Stomach (tissue), 9 donors: Measurements from ENCODE around the gene TPRG1. TPM values are rescaled to one million over a fixed set of nuclear protein-coding genes. Genes with fewer than 3 reads are reported as not detected.

Experiments
- DNase-seq, 2 donors: peaks; one replicate each; pipeline versions ENCODE4 v3.0.0 to v3.0.0-alpha.2; 2013 to 2019
- H3K27ac ChIP-seq, 5 donors: fragments of 200-600 bp in 4 of 5; sonication (generic) in 4 of 5; one replicate each; pipeline ENCODE4 v1.5.1; 2013 to 2019; ENCODE audit warnings: mild to moderate bottlenecking in 1 of 5, moderate library complexity in 1 of 5
- H3K27me3 ChIP-seq, 3 donors: fragments of 200-600 bp; sonication (generic); one replicate each; pipeline ENCODE4 v1.5.1; 2017 to 2019; ENCODE audit warnings: mixed run types in 1 of 3
- H3K36me3 ChIP-seq, 4 donors: fragments of 200-600 bp; sonication (generic); 1 replicate in 3 of 4; 2 replicates in 1 of 4; pipeline ENCODE4 v1.5.1; 2016 to 2019
- H3K4me1 ChIP-seq, 4 donors: fragments of 200-600 bp; sonication (generic); one replicate each; pipeline ENCODE4 v1.5.1; 2016 to 2019
- H3K4me3 ChIP-seq, 4 donors: fragments of 200-600 bp; sonication (generic) in 3 of 4; one replicate each; pipeline ENCODE4 v1.5.1; 2016 to 2019; ENCODE audit warnings: mild to moderate bottlenecking in 1 of 4
- H3K9me3 ChIP-seq, 4 donors: fragments of 200-600 bp; sonication (generic); one replicate each; pipeline ENCODE4 v1.5.1; 2016 to 2019
- EP300 ChIP-seq: sonication (generic); formaldehyde crosslinking; IDR thresholded peaks from one replicate; pipeline ENCODE4 v1.6.1; 2017; ENCODE audit warnings: antibody characterized with exemption
- POLR2A ChIP-seq, 4 donors: fragments of 450-650 bp; IDR thresholded peaks; one replicate each; pipeline ENCODE4 v1.6.1; 2016; ENCODE audit warnings: antibody characterized with exemption in 4 of 4, control low read depth in 2 of 4, mild to moderate bottlenecking in 1 of 4, moderate library complexity in 1 of 4
- POLR2AphosphoS5 ChIP-seq, 3 donors: sonication (generic); formaldehyde crosslinking; IDR thresholded peaks; one replicate each; pipeline ENCODE4 v1.6.1; 2016; ENCODE audit warnings: antibody characterized with exemption in 3 of 3
- WGBS, 5 donors: extraction: QIAGEN DNeasy Blood & Tissue Kit in 3 of 5; methylation state at CpG; one replicate each; pipeline versions ENCODE4 v1.1.5 to v1.1.7; 2013 to 2018; 5-methylcytosine and 5-hydroxymethylcytosine counted together
- intact Hi-C: fragments of 100-400 bp; cut with DNase I; formaldehyde crosslinking; loops from one replicate; pipeline ENCODE4 v1.15.1; 2023; ENCODE audit warnings: low total_unique reads
- polyA plus RNA-seq, 3 donors: library from polyadenylated mRNA; stranded (reverse); fragments of 200-250 nt; gene quantifications; one replicate each; pipeline ENCODE4 v1.2.3, GENCODE V29; 2013
- total RNA-seq, 5 donors: library from RNA; depleted of rRNA; stranded (reverse); fragments of >200 nt; gene quantifications; one replicate each; pipeline versions ENCODE4 v1.1.0 to v1.2.3, GENCODE V29; 2014 to 2016
- TF ChIP-seq, protein P1 (sequence below), 7 experiments: fragments of 450-650 bp in 4 of 7; fragments of 200-600 bp in 3 of 7; sonication (generic) in 3 of 7; IDR thresholded peaks; one replicate each; pipeline ENCODE4 v1.5.1; 2016 to 2019; ENCODE audit warnings: antibody characterized with exemption in 7 of 7, control low read depth in 2 of 7, mild to moderate bottlenecking in 1 of 7
- donor health status: healthy with polysubstance abuse.
- donor health status: Bipolar disorder and iron deficiency.
- donor health status: healthy.

The TPRG1 gene
- total and polyA plus RNA-seq, 8 donors, result 1.2 to 20.9 (median 3.7) TPM

DNA sequence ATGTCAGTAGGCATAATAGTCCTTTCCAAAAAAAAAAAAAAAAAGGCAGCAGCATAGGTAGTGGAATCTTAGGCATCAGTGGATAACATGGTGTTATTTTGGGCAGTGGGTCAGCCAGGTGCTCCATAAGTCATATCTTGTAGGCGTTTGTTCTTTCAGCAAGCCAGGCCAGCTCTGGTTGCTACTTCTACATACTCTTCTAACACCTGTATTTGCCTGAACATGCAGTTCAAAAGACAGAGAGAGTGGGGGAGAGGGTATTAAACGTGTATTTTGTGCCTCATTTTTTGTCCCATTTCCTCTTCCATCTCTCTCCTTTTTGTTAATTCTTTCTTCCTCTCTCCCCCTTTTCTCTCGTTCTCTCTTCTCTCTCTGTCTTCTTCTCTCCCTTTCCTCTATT lies 110.4 kb downstream of the TPRG1 start:
- TF ChIP-seq POLR2AphosphoS5 (IDR thresholded peaks at IDR 0.05), result no peak
- TF ChIP-seq, protein P1, sequence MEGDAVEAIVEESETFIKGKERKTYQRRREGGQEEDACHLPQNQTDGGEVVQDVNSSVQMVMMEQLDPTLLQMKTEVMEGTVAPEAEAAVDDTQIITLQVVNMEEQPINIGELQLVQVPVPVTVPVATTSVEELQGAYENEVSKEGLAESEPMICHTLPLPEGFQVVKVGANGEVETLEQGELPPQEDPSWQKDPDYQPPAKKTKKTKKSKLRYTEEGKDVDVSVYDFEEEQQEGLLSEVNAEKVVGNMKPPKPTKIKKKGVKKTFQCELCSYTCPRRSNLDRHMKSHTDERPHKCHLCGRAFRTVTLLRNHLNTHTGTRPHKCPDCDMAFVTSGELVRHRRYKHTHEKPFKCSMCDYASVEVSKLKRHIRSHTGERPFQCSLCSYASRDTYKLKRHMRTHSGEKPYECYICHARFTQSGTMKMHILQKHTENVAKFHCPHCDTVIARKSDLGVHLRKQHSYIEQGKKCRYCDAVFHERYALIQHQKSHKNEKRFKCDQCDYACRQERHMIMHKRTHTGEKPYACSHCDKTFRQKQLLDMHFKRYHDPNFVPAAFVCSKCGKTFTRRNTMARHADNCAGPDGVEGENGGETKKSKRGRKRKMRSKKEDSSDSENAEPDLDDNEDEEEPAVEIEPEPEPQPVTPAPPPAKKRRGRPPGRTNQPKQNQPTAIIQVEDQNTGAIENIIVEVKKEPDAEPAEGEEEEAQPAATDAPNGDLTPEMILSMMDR (IDR thresholded peaks at IDR 0.05), result no peak
- no peaks in the 10 kb centered on the region for H3K9me3 ChIP-seq
- 72 to 77% (median 74%) methylated on average over 3 of the region's 3 CpGs for WGBS, 5 donors
- H3K36me3 ChIP-seq, result no peaks in the 10 kb centered on the region
- intact Hi-C loops, result no loop called here
- DNase-seq, result no peak
- H3K4me3 ChIP-seq, result no peak overlapping the region
- H3K27ac ChIP-seq, result no peak overlapping the region
- H3K4me1 ChIP-seq, result peaks cover 0 to under 1% (median 0%) of the 10 kb centered on the region in 4 donors
- H3K27me3 ChIP-seq, result no peaks in the 10 kb centered on the region

DNA sequence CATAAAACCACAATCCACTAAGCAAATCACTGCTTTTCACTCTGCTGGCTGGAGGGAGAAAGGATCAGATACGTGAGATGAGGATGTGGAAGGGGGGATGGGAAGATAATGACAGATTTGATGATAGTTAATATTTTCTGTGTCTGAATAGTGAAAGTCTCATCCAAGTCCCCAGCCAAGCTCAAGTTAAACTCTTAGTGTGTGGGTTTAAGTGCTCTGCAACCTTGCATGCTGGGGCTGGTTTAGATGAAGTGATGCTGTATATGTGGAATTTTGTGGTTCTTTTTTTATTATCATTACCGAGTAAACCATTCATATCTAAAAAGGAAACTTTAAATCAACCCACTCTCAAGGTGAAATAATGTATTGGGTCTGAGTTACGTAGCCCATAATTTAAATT lies 111.0 kb downstream of the TPRG1 start:
- no peaks in the 10 kb centered on the region for H3K27me3 ChIP-seq
- no peak overlapping the region for H3K27ac ChIP-seq
- intact Hi-C loops, result no loop called here
- no peak for TF ChIP-seq EP300
- TF ChIP-seq POLR2A (IDR thresholded peaks at IDR 0.05), result no peak
- TF ChIP-seq POLR2AphosphoS5 (IDR thresholded peaks at IDR 0.05), result no peak
- TF ChIP-seq, protein P1 (IDR thresholded peaks at IDR 0.05), result no peak
- DNase-seq, result no peak
- no peaks in the 10 kb centered on the region for H3K4me1 ChIP-seq
- no peak overlapping the region for H3K4me3 ChIP-seq
- H3K36me3 ChIP-seq, result no peaks in the 10 kb centered on the region
- H3K9me3 ChIP-seq, result no peaks in the 10 kb centered on the region
- 57 to 83% (median 81%) methylated on average over 3 of the region's 3 CpGs for WGBS, 5 donors

DNA sequence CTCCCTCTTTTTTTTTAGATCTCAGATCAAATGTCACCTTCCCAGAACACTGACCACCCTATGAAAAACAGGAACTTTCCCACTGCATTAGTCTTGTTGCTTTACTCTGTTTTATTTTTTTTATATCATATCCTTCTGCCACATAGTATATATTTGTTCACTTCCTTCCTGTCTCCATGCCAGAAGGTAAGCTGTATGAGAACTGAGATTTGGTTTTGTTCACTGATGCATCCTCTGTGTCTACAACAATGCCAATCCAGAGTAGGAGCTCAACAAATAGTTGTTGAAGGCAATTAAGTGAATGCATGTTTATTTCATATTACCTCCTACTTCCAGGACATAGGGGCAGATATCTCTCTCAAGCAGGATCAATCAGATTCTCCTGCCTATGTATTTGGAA lies 114.4 kb downstream of the TPRG1 start:
- no peak for DNase-seq
- Histone ChIP-seq H3K27me3 (no peaks in the 10 kb centered on the region), H3K4me3 (no peak overlapping the region), H3K27ac (no peak overlapping the region), H3K36me3 (no peaks in the 10 kb centered on the region), H3K4me1 (no peaks in the 10 kb centered on the region), H3K9me3 (no peaks in the 10 kb centered on the region)
- no peak for TF ChIP-seq POLR2A (IDR thresholded peaks at IDR 0.05)
- TF ChIP-seq EP300, result no peak
- TF ChIP-seq POLR2AphosphoS5 (IDR thresholded peaks at IDR 0.05), result no peak
- TF ChIP-seq, protein P1 (IDR thresholded peaks at IDR 0.05), result no peak
- intact Hi-C loops, result no loop called here

DNA sequence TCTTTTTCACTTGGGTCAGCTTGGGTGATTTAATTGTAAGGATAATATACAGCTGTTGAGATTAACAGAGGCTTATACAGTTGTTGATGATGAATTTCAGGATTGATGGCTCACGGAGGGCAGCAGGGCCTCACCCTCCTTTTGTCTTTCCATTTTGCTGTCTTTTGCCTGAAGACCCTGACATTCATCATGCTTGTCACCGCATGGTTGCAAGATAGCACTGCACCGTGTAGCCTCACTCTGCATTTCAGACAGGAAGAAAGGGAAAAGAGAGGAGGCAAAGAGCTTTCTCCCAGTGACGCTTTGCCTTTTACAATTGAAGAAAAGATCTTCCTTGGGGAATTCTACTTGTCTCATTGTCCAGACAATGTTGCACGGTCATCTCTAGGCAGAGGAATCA lies 115.1 kb downstream of the TPRG1 start:
- H3K36me3 ChIP-seq, result no peaks in the 10 kb centered on the region
- no peaks in the 10 kb centered on the region for H3K27me3 ChIP-seq
- intact Hi-C loops, result no loop called here
- no peak for DNase-seq
- H3K4me1 ChIP-seq, result no peaks in the 10 kb centered on the region
- no peak overlapping the region for H3K27ac ChIP-seq
- WGBS, 5 donors, result 80 to 90% (median 83%) methylated on average over 5 of the region's 5 CpGs
- H3K4me3 ChIP-seq, result no peak overlapping the region
- no peak for TF ChIP-seq EP300
- TF ChIP-seq POLR2AphosphoS5 (IDR thresholded peaks at IDR 0.05), result no peak
- TF ChIP-seq POLR2A (IDR thresholded peaks at IDR 0.05), result no peak
- TF ChIP-seq, protein P1 (IDR thresholded peaks at IDR 0.05), result no peak
- no peaks in the 10 kb centered on the region for H3K9me3 ChIP-seq
